ENCODE results near the gene UGT1A10.
"Not testable (repeated sequence)": the region's sequence is repeated elsewhere in the genome, so short reads cannot be mapped to it uniquely, and the experiment has no call there.

DNA sequence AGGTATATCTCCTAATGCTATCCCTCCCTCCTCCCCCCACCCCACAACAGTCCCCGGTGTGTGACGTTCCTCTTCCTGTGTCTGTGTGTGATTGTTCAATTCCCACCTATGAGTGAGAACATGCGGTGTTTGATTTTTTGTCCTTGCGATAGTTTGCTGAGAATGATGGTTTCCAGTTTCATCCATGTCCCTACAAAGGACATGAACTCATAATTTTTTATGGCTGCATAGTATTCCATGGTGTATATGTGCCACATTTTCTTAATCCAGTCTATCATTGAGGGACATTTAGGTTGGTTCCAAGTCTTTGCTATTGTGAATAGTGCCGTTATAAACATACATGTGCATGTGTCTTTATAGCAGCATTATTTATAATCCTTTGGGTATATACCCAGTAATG is 64.6 kb downstream of the UGT1A10 start:
- TF ChIP-seq, protein P1, sequence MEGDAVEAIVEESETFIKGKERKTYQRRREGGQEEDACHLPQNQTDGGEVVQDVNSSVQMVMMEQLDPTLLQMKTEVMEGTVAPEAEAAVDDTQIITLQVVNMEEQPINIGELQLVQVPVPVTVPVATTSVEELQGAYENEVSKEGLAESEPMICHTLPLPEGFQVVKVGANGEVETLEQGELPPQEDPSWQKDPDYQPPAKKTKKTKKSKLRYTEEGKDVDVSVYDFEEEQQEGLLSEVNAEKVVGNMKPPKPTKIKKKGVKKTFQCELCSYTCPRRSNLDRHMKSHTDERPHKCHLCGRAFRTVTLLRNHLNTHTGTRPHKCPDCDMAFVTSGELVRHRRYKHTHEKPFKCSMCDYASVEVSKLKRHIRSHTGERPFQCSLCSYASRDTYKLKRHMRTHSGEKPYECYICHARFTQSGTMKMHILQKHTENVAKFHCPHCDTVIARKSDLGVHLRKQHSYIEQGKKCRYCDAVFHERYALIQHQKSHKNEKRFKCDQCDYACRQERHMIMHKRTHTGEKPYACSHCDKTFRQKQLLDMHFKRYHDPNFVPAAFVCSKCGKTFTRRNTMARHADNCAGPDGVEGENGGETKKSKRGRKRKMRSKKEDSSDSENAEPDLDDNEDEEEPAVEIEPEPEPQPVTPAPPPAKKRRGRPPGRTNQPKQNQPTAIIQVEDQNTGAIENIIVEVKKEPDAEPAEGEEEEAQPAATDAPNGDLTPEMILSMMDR (IDR thresholded peaks at IDR 0.05), result not testable (repeated sequence)
- not testable (repeated sequence) for TF ChIP-seq POLR2A (IDR thresholded peaks at IDR 0.05)
